Testis (tissue), 2 donors: ENCODE data around the gene RPL22L1.

Source experiments
- POLR2A ChIP-seq: fragments of 450-650 bp; IDR thresholded peaks from one replicate; pipeline ENCODE4 v1.6.1; 2017; ENCODE audit warnings: antibody characterized with exemption, mild to moderate bottlenecking, moderate library complexity
- TF ChIP-seq, protein P1 (sequence below), 3 experiments: fragments of 450-650 bp in 2 of 3; fragments of 200-600 bp in 1 of 3; sonication (generic) in 1 of 3; IDR thresholded peaks; one replicate each; pipeline ENCODE4 v1.5.1; 2016 to 2019; ENCODE audit warnings: antibody characterized with exemption in 3 of 3, mild to moderate bottlenecking in 2 of 3, moderate library complexity in 1 of 3

DNA sequence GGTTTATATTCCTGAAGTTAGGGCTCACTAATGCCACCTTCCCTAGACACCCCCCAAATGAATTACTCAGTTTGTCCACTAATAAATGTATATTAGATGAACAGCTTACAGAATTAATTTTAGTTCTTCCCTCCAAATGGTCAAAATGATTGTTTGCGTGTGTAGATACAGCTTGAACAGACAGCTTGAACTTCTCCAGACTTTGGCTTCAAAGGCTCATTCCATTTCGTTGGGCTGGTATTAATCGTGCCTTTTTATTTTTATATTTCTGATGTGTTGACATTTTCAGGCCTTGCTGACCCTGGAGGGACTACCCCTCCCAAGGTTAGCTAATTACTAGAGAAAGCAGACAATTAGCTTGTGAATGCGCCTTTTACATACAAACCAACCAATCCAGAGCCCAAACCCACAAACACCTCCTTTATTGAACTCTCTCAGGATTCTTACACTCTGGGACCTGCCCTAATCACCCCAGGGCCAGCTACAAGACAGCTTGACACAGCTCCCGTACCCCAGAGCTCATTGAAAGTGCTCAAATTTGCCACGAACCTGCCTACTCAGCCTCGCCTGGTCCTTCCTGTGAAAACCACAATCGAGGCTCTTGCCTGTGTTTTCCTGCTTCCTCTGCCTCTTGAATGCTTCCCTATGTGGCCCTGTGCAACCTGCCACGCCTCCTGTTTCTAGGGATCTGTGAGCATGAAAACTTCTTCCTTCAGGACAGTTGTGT lies 40.3 kb downstream of the RPL22L1 start:
- TF ChIP-seq, protein P1, sequence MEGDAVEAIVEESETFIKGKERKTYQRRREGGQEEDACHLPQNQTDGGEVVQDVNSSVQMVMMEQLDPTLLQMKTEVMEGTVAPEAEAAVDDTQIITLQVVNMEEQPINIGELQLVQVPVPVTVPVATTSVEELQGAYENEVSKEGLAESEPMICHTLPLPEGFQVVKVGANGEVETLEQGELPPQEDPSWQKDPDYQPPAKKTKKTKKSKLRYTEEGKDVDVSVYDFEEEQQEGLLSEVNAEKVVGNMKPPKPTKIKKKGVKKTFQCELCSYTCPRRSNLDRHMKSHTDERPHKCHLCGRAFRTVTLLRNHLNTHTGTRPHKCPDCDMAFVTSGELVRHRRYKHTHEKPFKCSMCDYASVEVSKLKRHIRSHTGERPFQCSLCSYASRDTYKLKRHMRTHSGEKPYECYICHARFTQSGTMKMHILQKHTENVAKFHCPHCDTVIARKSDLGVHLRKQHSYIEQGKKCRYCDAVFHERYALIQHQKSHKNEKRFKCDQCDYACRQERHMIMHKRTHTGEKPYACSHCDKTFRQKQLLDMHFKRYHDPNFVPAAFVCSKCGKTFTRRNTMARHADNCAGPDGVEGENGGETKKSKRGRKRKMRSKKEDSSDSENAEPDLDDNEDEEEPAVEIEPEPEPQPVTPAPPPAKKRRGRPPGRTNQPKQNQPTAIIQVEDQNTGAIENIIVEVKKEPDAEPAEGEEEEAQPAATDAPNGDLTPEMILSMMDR (IDR thresholded peaks at IDR 0.05): no peak
- no peak for TF ChIP-seq POLR2A
